ENCODE results near the gene SLC36A1.

The SLC36A1 gene

DNA sequence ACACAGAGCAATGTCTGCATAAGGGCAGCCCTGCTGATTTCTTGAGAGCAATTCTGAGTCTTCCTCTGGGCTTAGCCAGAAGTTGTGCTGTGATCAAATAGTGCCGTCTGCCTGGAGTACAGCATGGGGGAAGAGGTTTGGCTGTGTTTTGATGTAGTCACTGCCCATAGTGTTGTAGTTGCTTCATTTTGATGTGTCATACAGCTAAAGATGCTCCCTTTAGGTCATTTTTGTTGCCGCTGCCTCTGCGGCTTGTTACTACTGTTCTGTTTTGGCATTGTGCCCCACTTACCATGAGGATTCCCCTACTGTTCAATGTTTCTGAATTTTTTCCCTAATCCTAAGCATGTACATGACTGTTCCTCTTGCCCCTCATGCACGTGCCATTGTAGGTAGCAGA lies 23.0 kb downstream of the SLC36A1 start:
- no peak overlapping the region for H3K9ac ChIP-seq
- H3K36me3 ChIP-seq (ENCODE audit: control insufficient read depth, insufficient read depth, low read length), result no peaks in the 10 kb centered on the region
- no peak for TF ChIP-seq CTCF (IDR thresholded peaks at IDR 0.05)
- peaks cover 2% of the 10 kb centered on the region for H3K4me1 ChIP-seq
- no peak overlapping the region for H3K27ac ChIP-seq
- H3K4me3 ChIP-seq (ENCODE audit: low read depth, low read length), result no peak overlapping the region
- H3K9me3 ChIP-seq (ENCODE audit: control insufficient read depth, low read length), result no peaks in the 10 kb centered on the region
- no peak overlapping the region for H3K4me2 ChIP-seq (ENCODE audit: low read length)
- H3K27me3 ChIP-seq (ENCODE audit: control insufficient read depth, insufficient read depth, low read length), result no peaks in the 10 kb centered on the region
- H3K79me2 ChIP-seq, result peaks cover 14% of the 10 kb centered on the region
- no peak overlapping the region for H2AFZ ChIP-seq

GRCh38 chr5:151471276-151471675 lies 23.9 kb downstream of the SLC36A1 start:
- Histone ChIP-seq H3K4me3 (ENCODE audit: low read depth, low read length) (no peak overlapping the region), H3K27me3 (ENCODE audit: control insufficient read depth, insufficient read depth, low read length) (no peaks in the 10 kb centered on the region), H3K79me2 (peaks cover 14% of the 10 kb centered on the region), H3K36me3 (ENCODE audit: control insufficient read depth, insufficient read depth, low read length) (no peaks in the 10 kb centered on the region), H3K4me2 (ENCODE audit: low read length) (no peak overlapping the region), H3K9me3 (ENCODE audit: control insufficient read depth, low read length) (no peaks in the 10 kb centered on the region), H3K9ac (no peak overlapping the region), H3K4me1 (no peaks in the 10 kb centered on the region), H3K27ac (no peak overlapping the region), H2AFZ (no peak overlapping the region)
- TF ChIP-seq CTCF (IDR thresholded peaks at IDR 0.05), result no peak

DNA sequence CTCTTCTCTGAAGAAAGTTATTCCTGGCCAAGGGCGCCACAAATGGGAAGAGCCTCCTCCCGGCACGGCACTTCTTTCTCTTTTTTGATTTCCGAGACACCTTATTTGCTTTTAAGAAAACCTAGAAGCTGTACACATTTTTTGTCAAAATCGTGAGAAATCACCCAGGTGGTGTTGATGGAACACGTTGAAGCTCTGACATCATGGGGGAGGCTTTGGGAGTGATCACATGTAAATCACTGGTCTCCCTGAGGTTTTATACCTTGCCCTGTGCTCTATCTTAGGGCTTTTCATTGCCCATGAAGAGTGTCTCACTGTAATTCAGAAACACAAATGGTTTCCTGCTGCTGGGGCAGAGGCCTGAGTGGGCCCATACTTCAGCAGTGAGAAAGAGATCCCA lies 27.4 kb downstream of the SLC36A1 start:
- Histone ChIP-seq H3K4me2 (ENCODE audit: low read length) (no peak overlapping the region), H2AFZ (no peak overlapping the region), H3K4me1 (no peaks in the 10 kb centered on the region), H3K9ac (no peak overlapping the region), H3K27me3 (ENCODE audit: control insufficient read depth, insufficient read depth, low read length) (no peaks in the 10 kb centered on the region), H3K36me3 (ENCODE audit: control insufficient read depth, insufficient read depth, low read length) (no peaks in the 10 kb centered on the region), H3K4me3 (ENCODE audit: low read depth, low read length) (no peak overlapping the region), H3K27ac (no peak overlapping the region), H3K79me2 (peaks cover 5% of the 10 kb centered on the region), H3K9me3 (ENCODE audit: control insufficient read depth, low read length) (no peaks in the 10 kb centered on the region)
- TF ChIP-seq CTCF (IDR thresholded peaks at IDR 0.05), result no peak

DNA sequence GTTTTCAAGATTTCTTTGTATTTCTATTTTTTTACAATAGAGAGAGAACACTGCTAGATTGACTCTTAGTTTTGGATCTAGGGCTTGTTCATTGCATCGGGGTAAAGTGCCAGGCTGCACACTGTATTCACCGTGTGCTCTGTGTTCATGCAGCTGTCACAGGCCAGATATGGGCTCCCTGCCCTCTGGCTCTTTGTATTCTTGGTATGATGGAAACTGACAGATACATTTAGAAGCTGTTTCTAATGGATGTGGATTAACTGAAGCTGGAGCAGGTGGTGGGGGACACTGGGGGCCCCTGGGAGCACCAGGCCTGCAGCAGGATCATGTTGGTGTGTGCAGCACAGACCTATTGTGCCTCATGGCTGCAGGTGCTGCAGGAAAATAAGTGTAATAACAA lies 28.0 kb downstream of the SLC36A1 start:
- H3K27ac ChIP-seq, result no peak overlapping the region
- H3K4me3 ChIP-seq (ENCODE audit: low read depth, low read length), result no peak overlapping the region
- no peak for TF ChIP-seq CTCF (IDR thresholded peaks at IDR 0.05)
- H3K27me3 ChIP-seq (ENCODE audit: control insufficient read depth, insufficient read depth, low read length), result no peaks in the 10 kb centered on the region
- no peak overlapping the region for H3K9ac ChIP-seq
- no peaks in the 10 kb centered on the region for H3K9me3 ChIP-seq (ENCODE audit: control insufficient read depth, low read length)
- peaks cover 2% of the 10 kb centered on the region for H3K4me1 ChIP-seq
- peaks cover 6% of the 10 kb centered on the region for H3K79me2 ChIP-seq
- H3K36me3 ChIP-seq (ENCODE audit: control insufficient read depth, insufficient read depth, low read length), result no peaks in the 10 kb centered on the region
- H3K4me2 ChIP-seq (ENCODE audit: low read length), result no peak overlapping the region
- H2AFZ ChIP-seq, result no peak overlapping the region

- H3K79me2 ChIP-seq, result peaks cover 9% of the 10 kb centered on the region
- H3K4me3 ChIP-seq (ENCODE audit: low read depth, low read length), result no peak overlapping the region
- H3K9me3 ChIP-seq (ENCODE audit: control insufficient read depth, low read length), result no peaks in the 10 kb centered on the region
- H3K27ac ChIP-seq, result no peak overlapping the region
- TF ChIP-seq CTCF (IDR thresholded peaks at IDR 0.05), result no peak
- no peak overlapping the region for H3K9ac ChIP-seq
- H2AFZ ChIP-seq, result no peak overlapping the region
- no peaks in the 10 kb centered on the region for H3K27me3 ChIP-seq (ENCODE audit: control insufficient read depth, insufficient read depth, low read length)
- H3K4me1 ChIP-seq, result peaks cover 8% of the 10 kb centered on the region
- H3K4me2 ChIP-seq (ENCODE audit: low read length), result no peak overlapping the region
- no peaks in the 10 kb centered on the region for H3K36me3 ChIP-seq (ENCODE audit: control insufficient read depth, insufficient read depth, low read length)
These were observed 28.6 kb downstream of the SLC36A1 start for GRCh38 chr5:151476016-151476415.

All from parathyroid adenoma (tissue), 2 donors.